ENCODE results near the gene SYT8.

SYT8 gene

GRCh38 chr11:1834779-1835670 lies at the start of gene SYT8:
SYT8 (plus strand) TSS chr11:1834990; CDS start chr11:1835106, 116 bp downstream.
- WGBS (ENCODE audit: insufficient coverage, insufficient read length) = no CpG with 5 or more reads among the region's 26 CpGs
- no peak within 1 kb of the TSS for H3K27ac ChIP-seq (ENCODE audit: low read length)
- H3K4me3 ChIP-seq (ENCODE audit: low read length) = no peak within 1 kb of the TSS
- no peak for DNase-seq (ENCODE audit: low read depth, low spot score)
- no peaks in the 10 kb centered on the region for H3K4me1 ChIP-seq (ENCODE audit: control insufficient read depth, insufficient read depth, low read length)
- H3K36me3 ChIP-seq (ENCODE audit: control insufficient read depth, insufficient read depth, low read length) = no peaks in the 10 kb centered on the region
- no peaks in the 10 kb centered on the region for H3K27me3 ChIP-seq (ENCODE audit: control insufficient read depth, insufficient read depth, low read length)
- H3K9me3 ChIP-seq (ENCODE audit: control insufficient read depth, insufficient read depth, low read length) = no peaks in the 10 kb centered on the region

DNA sequence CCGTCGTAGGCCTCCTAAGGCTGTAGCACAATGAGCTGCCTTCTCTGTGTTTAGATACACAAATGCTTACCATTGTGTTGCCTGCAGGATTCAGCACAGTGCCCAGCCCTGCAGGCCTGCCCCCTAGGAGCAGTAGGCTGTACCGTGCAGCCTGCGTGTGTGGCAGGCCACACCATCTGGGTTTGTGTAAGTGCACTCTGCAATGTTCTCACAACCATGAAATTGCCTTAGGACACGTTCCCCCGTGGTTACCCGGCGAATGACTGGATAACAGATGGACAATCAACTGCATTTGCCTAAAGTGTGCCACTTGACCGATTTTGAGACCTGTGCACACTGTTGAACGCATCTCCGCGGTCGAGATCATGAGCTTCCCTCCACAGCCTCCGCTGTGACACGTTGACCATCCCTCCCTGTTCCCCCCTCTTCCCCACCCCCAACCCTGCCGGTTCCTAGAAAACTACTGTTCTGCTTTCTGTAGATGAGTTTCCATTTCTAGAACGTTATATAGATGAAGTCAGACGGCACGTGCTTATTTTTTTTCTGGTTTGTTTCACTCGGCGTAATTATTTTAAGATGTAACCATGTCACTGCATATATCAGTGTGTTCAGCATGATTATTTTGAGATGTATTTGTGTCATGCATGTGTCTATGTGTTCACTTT lies 48.9 kb upstream of the SYT8 start:
- H3K9me3 ChIP-seq (ENCODE audit: control insufficient read depth, insufficient read depth, low read length) = no peaks in the 10 kb centered on the region
- H3K27ac ChIP-seq (ENCODE audit: low read length) = no peak overlapping the region
- no peak overlapping the region for H3K4me3 ChIP-seq (ENCODE audit: low read length)
- no CpG with 5 or more reads among the region's 21 CpGs for WGBS (ENCODE audit: insufficient coverage, insufficient read length)
- H3K36me3 ChIP-seq (ENCODE audit: control insufficient read depth, insufficient read depth, low read length) = no peaks in the 10 kb centered on the region
- no peaks in the 10 kb centered on the region for H3K4me1 ChIP-seq (ENCODE audit: control insufficient read depth, insufficient read depth, low read length)
- H3K27me3 ChIP-seq (ENCODE audit: control insufficient read depth, insufficient read depth, low read length) = no peaks in the 10 kb centered on the region
- no peak for DNase-seq (ENCODE audit: low read depth, low spot score)

GRCh38 chr11:1786466-1786865 lies 48.3 kb upstream of the SYT8 start:
- no peak overlapping the region for H3K27ac ChIP-seq (ENCODE audit: low read length)
- no peaks in the 10 kb centered on the region for H3K27me3 ChIP-seq (ENCODE audit: control insufficient read depth, insufficient read depth, low read length)
- WGBS (ENCODE audit: insufficient coverage, insufficient read length) = no CpG with 5 or more reads among the region's 4 CpGs

DNA sequence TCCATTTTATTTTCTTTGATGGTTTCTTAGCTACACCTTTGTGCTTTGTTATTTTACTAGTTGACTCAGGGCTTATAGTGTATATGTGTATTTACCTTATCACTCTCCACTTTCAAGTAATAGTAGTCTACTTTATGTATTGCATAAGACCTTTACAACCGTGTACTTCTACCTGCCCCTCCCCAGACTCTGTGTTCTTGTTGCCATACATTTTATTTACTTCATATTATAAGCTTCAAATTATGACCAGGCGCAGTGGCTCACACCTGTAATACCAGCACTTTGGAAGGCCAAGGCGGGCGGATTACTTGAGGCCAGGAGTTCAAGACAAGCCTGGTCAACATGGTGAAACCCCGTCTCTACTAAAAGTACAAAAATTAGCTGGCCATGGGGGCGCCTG lies 42.9 kb upstream of the SYT8 start:
- no CpG with 5 or more reads among the region's 6 CpGs for WGBS (ENCODE audit: insufficient coverage, insufficient read length)
- Histone ChIP-seq H3K36me3 (ENCODE audit: control insufficient read depth, insufficient read depth, low read length) (no peaks in the 10 kb centered on the region), H3K9me3 (ENCODE audit: control insufficient read depth, insufficient read depth, low read length) (no peaks in the 10 kb centered on the region), H3K4me1 (ENCODE audit: control insufficient read depth, insufficient read depth, low read length) (no peaks in the 10 kb centered on the region), H3K27me3 (ENCODE audit: control insufficient read depth, insufficient read depth, low read length) (no peaks in the 10 kb centered on the region), H3K4me3 (ENCODE audit: low read length) (no peak overlapping the region), H3K27ac (ENCODE audit: low read length) (no peak overlapping the region)
- DNase-seq (ENCODE audit: low read depth, low spot score) = no peak

More at GRCh38 chr11:1786466-1786865, 48.3 kb upstream of the SYT8 start:
- H3K4me3 ChIP-seq (ENCODE audit: low read length) = no peak overlapping the region
- no peak for DNase-seq (ENCODE audit: low read depth, low spot score)
- H3K4me1 ChIP-seq (ENCODE audit: control insufficient read depth, insufficient read depth, low read length) = no peaks in the 10 kb centered on the region
- no peaks in the 10 kb centered on the region for H3K36me3 ChIP-seq (ENCODE audit: control insufficient read depth, insufficient read depth, low read length)
- H3K9me3 ChIP-seq (ENCODE audit: control insufficient read depth, insufficient read depth, low read length) = no peaks in the 10 kb centered on the region

DNA sequence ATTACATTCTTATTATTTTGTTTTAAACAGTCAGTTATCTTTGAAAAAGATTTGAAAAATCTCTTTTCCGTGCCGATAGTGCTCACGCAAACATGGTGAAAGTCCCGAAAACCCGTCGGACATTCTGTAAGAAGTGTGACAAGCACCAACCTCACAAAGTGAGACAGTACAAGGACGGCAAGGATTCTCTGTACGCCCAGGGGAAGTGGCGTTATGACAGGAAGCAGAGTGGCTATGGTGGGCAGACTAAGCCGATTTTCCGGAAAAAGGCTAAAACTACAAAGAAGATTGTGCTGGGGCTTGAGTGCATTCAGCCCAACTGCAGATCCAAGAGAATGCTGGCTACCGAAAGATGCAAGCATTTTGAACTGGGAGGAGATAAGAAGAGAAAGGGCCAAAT lies 42.3 kb upstream of the SYT8 start:
- H3K4me3 ChIP-seq (ENCODE audit: low read length) = no peak overlapping the region
- no peaks in the 10 kb centered on the region for H3K36me3 ChIP-seq (ENCODE audit: control insufficient read depth, insufficient read depth, low read length)
- no peaks in the 10 kb centered on the region for H3K4me1 ChIP-seq (ENCODE audit: control insufficient read depth, insufficient read depth, low read length)
- no peak for DNase-seq (ENCODE audit: low read depth, low spot score)
- no CpG with 5 or more reads among the region's 12 CpGs for WGBS (ENCODE audit: insufficient coverage, insufficient read length)
- no peaks in the 10 kb centered on the region for H3K27me3 ChIP-seq (ENCODE audit: control insufficient read depth, insufficient read depth, low read length)
- H3K27ac ChIP-seq (ENCODE audit: low read length) = no peak overlapping the region
- H3K9me3 ChIP-seq (ENCODE audit: control insufficient read depth, insufficient read depth, low read length) = no peaks in the 10 kb centered on the region

- Histone ChIP-seq H3K27me3 (ENCODE audit: control insufficient read depth, insufficient read depth, low read length) (no peaks in the 10 kb centered on the region), H3K36me3 (ENCODE audit: control insufficient read depth, insufficient read depth, low read length) (no peaks in the 10 kb centered on the region)
- WGBS (ENCODE audit: insufficient coverage, insufficient read length) = no CpG with 5 or more reads among the region's 3 CpGs
Observed at GRCh38 chr11:1793081-1793480, 41.7 kb upstream of the SYT8 start.

GRCh38 chr11:1796413-1797011 lies 38.3 kb upstream of the SYT8 start:
- Histone ChIP-seq H3K4me3 (ENCODE audit: low read length) (no peak overlapping the region), H3K27ac (ENCODE audit: low read length) (no peak overlapping the region), H3K36me3 (ENCODE audit: control insufficient read depth, insufficient read depth, low read length) (no peaks in the 10 kb centered on the region), H3K27me3 (ENCODE audit: control insufficient read depth, insufficient read depth, low read length) (no peaks in the 10 kb centered on the region), H3K4me1 (ENCODE audit: control insufficient read depth, insufficient read depth, low read length) (no peaks in the 10 kb centered on the region), H3K9me3 (ENCODE audit: control insufficient read depth, insufficient read depth, low read length) (no peaks in the 10 kb centered on the region)
- DNase-seq (ENCODE audit: low read depth, low spot score) = no peak
- no CpG with 5 or more reads among the region's 12 CpGs for WGBS (ENCODE audit: insufficient coverage, insufficient read length)

More at GRCh38 chr11:1793081-1793480, 41.7 kb upstream of the SYT8 start:
- Histone ChIP-seq H3K9me3 (ENCODE audit: control insufficient read depth, insufficient read depth, low read length) (no peaks in the 10 kb centered on the region), H3K27ac (ENCODE audit: low read length) (no peak overlapping the region), H3K4me1 (ENCODE audit: control insufficient read depth, insufficient read depth, low read length) (no peaks in the 10 kb centered on the region), H3K4me3 (ENCODE audit: low read length) (no peak overlapping the region)
- DNase-seq (ENCODE audit: low read depth, low spot score) = no peak

GRCh38 chr11:1797391-1798125 lies 37.2 kb upstream of the SYT8 start:
- no peaks in the 10 kb centered on the region for H3K27me3 ChIP-seq (ENCODE audit: control insufficient read depth, insufficient read depth, low read length)
- DNase-seq (ENCODE audit: low read depth, low spot score) = no peak
- no peaks in the 10 kb centered on the region for H3K9me3 ChIP-seq (ENCODE audit: control insufficient read depth, insufficient read depth, low read length)
- H3K4me3 ChIP-seq (ENCODE audit: low read length) = no peak overlapping the region
- no peak overlapping the region for H3K27ac ChIP-seq (ENCODE audit: low read length)
- WGBS (ENCODE audit: insufficient coverage, insufficient read length) = no CpG with 5 or more reads among the region's 14 CpGs
- H3K36me3 ChIP-seq (ENCODE audit: control insufficient read depth, insufficient read depth, low read length) = no peaks in the 10 kb centered on the region
- no peaks in the 10 kb centered on the region for H3K4me1 ChIP-seq (ENCODE audit: control insufficient read depth, insufficient read depth, low read length)

DNA sequence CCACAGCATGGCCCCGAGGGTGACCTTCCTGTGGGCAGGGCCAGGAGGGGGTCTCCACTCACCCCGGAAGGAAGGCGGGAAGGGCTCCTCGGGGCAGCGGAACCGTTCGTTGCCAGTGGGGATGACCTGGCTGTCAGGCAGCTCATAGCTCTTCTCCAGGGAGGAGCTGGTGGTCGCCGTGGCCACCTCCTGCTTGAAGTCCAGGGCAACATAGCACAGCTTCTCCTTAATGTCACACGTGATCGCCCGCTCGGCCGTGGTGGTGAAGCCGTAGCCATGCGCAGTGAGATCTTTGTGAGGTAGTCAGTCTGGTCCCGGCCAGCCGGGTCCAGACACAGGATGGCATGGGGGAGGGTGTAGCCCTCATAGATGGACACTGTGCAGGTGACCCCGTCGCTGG lies 31.5 kb upstream of the SYT8 start:
- no peaks in the 10 kb centered on the region for H3K36me3 ChIP-seq (ENCODE audit: control insufficient read depth, insufficient read depth, low read length)
- H3K4me1 ChIP-seq (ENCODE audit: control insufficient read depth, insufficient read depth, low read length) = no peaks in the 10 kb centered on the region
- no peak overlapping the region; the same call in 1 of the 2 replicates for H3K4me3 ChIP-seq (ENCODE audit: low read length)
- no peak overlapping the region for H3K27ac ChIP-seq (ENCODE audit: low read length)
- no CpG with 5 or more reads among the region's 20 CpGs for WGBS (ENCODE audit: insufficient coverage, insufficient read length)
- DNase-seq (ENCODE audit: low read depth, low spot score) = no peak
- H3K9me3 ChIP-seq (ENCODE audit: control insufficient read depth, insufficient read depth, low read length) = no peaks in the 10 kb centered on the region
- no peaks in the 10 kb centered on the region for H3K27me3 ChIP-seq (ENCODE audit: control insufficient read depth, insufficient read depth, low read length)
